NCI-H187 (cell line): Measurements from ENCODE around the gene TICRR.
A peak's percentile ranks its signal among the peaks of the same experiment; 100 is the strongest.

Source experiments
- DNase-seq, 2 experiments: peaks; one replicate each; lab custom pipeline; 2025; lab: John Stamatoyannopoulos, UW

Gene TICRR

GRCh38 chr15:89654847-89655805 lies 79.9 kb downstream of the TICRR start, which contains the start of gene KIF7:
Gene KIF7 (minus strand): TSS chr15:89655467. CDS start chr15:89652930, 2,537 bp downstream.
- no peak for DNase-seq

GRCh38 chr15:89656116-89656815 lies 81.0 kb downstream of the TICRR start:
- no peak for DNase-seq

GRCh38 chr15:89657686-89658200 lies 82.5 kb downstream of the TICRR start:
- no peak for DNase-seq

- DNase-seq, result no peak
Observed at GRCh38 chr15:89659295-89659694, 84.0 kb downstream of the TICRR start.

DNA sequence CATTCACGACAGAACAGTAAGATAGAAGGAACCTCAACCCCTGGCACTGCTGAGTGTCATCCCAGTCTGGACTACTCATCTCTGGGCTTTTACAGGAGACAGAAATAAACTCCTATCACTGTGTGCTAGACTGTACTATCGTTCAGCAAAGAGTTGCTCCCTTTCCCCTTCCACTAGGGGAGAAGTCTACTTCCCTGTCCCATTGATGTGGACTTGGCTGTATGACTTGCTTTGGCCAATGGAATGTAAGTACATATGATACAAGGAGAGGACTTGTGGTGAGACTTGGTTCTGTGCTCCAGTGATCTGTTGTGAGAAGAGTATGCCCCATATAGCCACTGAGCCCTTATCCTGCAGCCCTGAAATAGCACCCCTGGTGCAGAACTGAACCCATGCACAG lies 85.3 kb downstream of the TICRR start:
- DNase-seq, result no peak

DNA sequence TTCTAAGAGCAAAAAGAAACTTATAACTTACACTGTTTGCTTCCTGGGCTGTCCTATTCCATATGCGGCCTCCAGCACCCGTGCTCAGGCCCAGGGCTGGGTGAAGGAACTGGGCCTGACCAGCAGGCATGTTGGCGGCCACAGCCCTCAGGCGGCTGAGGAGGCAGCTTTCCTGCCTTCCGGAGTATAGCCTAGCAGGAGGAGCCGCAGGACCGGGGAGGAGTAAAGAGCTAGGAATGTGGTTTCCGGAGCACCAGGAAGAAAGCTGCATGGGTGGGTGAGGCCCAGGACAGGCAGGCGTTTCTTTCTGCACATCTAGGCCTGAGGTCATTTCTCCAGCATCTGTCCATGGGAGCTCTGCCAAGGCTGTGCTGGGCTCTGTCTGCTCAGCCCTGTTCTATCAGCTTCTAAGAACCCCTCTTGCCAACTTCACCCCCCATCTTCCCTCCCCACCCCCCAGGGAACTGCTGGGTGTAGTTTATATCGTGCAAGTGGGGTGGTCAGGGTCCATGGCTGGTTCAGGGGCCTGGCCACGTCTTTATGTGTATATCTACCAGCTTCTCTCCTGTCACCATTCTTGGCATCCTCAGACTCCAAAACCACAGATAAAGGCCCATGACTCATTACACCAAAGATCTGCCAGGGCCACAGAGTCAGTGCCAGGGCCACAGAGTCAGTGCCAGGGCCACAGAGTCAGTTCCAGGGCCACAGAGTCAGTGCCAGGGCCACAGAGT lies 87.8 kb downstream of the TICRR start:
- DNase-seq, result no peak

- DNase-seq, result peak; percentile 64 to 69
Observed at GRCh38 chr15:89664441-89665350, 89.4 kb downstream of the TICRR start.

DNA sequence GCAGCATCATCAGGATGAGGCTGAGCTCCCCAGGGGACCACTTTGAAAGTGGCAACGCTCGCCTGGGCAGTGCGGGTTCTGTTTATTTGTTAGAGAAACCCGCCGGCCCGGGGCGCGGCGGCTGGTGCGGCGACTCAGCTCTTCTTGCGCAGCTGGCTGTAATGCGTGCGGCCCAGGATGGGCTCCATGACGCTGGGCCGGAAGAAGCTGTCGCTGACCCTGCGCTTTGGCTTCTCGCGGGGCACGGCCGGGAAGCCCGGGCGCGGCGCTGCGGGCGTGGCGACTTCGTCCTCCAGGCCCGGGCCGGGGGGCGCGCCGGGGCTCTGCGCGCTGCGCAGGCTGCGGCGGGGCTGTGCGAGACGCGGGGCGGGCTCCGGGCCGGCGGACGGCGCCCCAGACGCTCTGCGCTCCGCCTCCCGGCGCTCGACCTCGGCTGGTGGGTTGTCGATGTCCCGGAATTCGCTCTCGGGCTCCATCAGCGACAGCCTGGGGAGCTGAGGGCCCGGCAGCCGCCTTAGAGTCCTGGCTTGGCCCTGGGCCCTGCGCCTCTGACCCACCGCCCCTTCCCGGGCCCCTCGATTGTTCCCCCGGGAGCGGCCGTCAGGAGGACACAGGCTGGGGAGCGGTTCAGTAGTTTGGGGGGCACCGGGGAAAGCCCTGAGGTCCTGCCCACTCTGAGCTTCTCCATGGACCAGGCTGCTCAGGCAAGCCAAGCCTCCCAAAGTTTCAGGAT lies 90.3 kb downstream of the TICRR start:
- peak in 1 of 2 experiments; percentile 4 for DNase-seq

DNA sequence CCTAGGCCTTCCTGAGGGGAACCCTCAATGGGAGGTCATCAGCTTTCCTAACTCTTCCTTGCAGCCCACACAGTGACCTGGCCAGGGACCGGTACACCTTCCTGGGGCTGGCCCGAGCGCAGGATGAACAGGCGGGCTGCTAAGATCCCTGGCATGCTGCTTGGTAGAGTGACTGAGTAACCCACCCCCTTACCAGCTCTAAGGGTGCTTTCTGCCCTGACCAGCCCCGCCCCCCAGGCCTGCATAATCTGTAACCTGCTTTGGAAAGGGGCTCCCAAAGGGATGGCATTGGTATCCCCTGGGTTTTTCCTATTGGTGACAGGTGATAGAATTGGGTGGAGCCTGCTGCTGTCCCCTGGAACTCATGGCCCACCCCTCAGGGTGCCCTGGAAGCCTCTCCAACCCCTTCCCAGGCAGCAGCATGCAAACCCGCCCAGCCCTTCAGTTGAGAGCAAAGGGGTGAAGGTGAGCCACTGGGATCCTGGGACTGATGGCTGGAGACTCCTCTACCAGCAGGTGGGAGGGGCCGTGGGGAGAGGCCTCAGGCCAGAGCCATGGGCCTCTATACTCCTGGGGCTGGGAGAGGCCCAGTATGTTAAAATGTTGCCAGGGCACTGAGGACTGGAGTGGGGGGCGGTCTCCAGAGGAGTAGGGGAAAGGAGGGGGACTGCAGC lies 91.1 kb downstream of the TICRR start:
- no peak for DNase-seq

- no peak for DNase-seq
Observed at GRCh38 chr15:89666858-89667705, 91.8 kb downstream of the TICRR start.

- DNase-seq, result no peak
Observed at GRCh38 chr15:89667706-89667960, 92.4 kb downstream of the TICRR start.

GRCh38 chr15:89668171-89668570 lies 92.9 kb downstream of the TICRR start:
- DNase-seq, result no peak

DNA sequence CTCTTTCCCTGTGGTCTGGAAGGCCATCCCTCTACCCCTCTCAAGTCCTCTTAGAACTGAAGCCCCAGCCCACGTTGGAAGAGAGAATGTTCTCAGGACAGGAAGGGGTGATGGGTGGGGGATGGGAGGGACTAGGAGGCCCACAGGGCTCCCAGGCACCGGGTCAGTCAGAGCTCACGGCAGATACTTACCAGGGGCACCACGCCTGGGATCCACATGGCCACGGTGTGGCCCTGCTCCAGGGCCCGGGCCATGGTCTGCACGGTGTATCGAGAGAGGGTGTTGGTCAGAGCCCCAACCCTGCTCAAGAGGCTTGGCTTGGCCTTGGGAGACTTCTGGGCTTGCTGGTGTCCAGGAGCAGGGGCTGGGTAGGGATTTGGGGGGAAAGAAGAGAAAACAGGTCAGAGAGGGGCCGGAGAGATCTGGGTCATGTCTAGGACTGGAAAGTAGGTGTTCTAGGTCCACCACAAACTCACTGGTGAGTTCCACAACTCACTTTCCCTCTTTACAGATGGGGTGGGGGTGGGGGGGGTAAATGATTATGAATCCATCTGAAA lies 94.1 kb downstream of the TICRR start:
- DNase-seq, result no peak

GRCh38 chr15:89669941-89670340 lies 94.7 kb downstream of the TICRR start:
- DNase-seq, result no peak

GRCh38 chr15:89670971-89671560 lies 95.8 kb downstream of the TICRR start:
- no peak for DNase-seq

DNA sequence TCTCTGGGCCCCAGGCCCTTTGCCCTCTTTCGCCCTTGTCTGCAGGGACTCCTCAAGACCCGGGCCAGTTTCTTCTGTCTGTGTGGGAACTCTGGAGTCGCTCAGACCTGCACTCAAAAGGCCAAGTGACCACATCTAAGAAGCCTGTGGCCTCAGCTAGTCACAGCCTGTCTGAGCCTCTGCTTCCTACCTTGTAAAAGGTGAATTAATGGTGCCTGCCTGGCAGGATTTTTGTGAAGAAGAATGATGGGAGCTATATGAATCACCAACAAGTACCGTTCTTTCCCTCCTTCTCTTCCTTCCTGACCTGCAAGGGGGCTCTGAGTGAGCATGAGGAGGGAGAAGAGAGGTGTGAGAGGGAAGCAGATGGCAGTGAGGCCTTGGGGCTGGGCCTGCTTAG lies 96.4 kb downstream of the TICRR start:
- DNase-seq, result no peak

DNA sequence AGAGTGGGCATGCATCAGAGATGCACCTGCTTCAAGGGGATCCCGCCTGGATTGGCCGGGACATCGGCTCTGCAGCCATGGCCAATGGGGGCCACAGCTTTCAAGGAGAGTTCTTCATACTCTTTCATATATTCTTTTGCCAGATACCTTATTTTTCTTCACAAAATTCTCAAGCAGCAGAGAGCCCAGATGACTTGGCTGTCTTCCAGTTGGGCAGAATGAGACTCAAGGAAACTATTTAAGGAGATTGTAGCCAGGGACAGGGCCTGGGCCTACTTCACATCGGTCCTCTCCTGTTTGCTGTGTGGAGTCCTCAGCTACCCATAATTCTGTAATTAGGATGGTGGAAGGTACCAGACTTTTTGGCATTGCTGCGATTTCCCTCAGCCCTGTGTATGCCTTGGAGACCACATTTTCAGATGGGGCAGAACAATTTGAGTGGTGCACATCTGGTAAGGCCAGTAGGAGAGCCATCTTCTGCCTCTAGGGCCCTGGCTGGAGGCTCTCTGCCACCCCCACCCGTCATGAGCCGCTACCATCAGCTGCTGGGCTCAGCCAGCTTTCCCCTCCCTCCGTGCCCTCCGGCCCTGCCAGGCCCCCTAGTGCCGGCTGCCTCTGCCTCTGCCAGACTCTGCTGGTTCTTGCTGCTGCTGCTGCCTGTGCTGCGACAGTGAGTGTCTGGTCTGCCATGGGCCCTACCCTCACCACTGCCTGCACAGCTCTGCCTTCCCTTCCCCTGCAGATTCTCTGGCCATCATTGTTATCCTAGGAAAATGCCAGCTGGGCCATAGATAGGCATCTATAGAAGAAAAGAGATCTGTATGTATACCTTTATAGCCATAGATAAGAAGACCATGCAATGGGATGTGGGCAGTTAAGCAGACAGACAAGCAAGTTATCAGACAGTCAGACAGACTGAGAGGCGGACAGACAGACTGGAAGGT lies 97.2 kb downstream of the TICRR start:
- DNase-seq, result no peak
